ENCODE results near the gene LY6G5B.

Gene LY6G5B

GRCh38 chr6:31713991-31714684, 44.4 kb downstream of the LY6G5B start:
- DNase-seq (ENCODE audit: low read depth, low spot score) = no peak

GRCh38 chr6:31715022-31715958, 45.5 kb downstream of the LY6G5B start, which contains the start of gene LY6G6D:
LY6G6D (plus strand) TSS chr6:31715348; CDS start chr6:31715356, 8 bp downstream.
- no peak for DNase-seq (ENCODE audit: low read depth, low spot score)

- DNase-seq (ENCODE audit: low read depth, low spot score) = no peak
Measured at GRCh38 chr6:31717499-31718222, 47.9 kb downstream of the LY6G5B start.

- no peak for DNase-seq (ENCODE audit: low read depth, low spot score)
Measured at GRCh38 chr6:31718265-31718664, 48.5 kb downstream of the LY6G5B start.

GRCh38 chr6:31719001-31719400, 49.2 kb downstream of the LY6G5B start:
- DNase-seq (ENCODE audit: low read depth, low spot score) = no peak

- DNase-seq (ENCODE audit: low read depth, low spot score) = no peak
Measured at GRCh38 chr6:31720196-31720770, 50.5 kb downstream of the LY6G5B start.

GRCh38 chr6:31721351-31722020, 51.7 kb downstream of the LY6G5B start, which contains the start of gene LY6G6C:
LY6G6C (minus strand) TSS chr6:31721746; CDS start chr6:31721679, 67 bp downstream.
- no peak for DNase-seq (ENCODE audit: low read depth, low spot score)

- no peak for DNase-seq (ENCODE audit: low read depth, low spot score)
Measured at GRCh38 chr6:31722173-31722572, 52.4 kb downstream of the LY6G5B start.

All from activated naive CD8-positive, alpha-beta T cell treated with anti-CD3 and anti-CD28 coated beads, Interleukin-2, amount 50 U/mL, for 16 hours (primary cell).